ENCODE results near the gene EPN1. TPM values are rescaled to one million over a fixed set of nuclear protein-coding genes. Genes with fewer than 3 reads are reported as not detected.

EPN1 gene
- total and polyA plus RNA-seq, 9 of the 15 experiments (the other 6 are each of a cell fraction or from before 2014, with no cell fraction given) = 0.08 to 138 (median 12.7) TPM

DNA sequence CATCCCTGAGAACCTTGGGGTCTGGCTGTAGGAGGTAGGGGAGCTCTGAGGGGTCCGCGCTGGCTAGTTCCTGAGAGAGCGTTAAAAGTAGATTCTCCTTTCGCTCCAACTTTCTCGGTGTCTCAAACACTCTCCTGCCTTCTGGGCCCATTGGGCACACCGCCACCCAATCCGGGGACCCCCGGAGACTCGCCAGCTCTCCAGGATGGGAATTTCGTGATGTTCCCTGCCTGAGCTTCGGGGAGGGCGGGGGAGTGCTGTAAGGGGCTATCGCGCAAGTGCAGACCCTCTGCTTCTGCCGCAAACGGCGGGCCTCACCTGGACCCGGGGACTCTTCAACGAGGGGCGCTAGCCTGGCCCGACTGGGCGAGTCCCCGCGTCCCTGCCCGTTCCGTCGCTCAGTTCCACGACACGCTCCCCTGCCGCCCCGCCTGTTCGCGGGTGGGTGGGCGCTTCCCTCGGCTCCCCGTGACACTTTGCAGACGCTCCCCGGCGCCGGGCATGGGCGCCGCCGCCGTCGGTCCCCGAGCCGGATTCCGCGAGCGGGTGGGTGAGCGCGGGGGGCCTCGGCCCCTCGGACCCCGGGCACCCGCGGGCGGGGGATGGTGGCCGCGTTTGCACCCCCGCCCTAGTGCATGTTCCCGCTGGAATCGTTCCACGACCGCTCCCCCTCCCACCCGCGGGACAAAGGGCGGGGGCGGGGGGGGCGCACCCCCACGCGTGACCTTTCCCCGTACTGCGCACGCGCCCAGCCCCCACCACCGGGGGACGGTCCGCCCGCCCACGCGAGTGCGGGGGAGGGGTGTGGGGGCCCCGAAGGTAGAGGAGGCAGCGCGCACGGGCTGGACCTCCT lies 27.1 kb upstream of the EPN1 start, which contains the start of gene CCDC106 (continued):
- TF ChIP-seq SRF (CRISPR knock-in tag; IDR thresholded peaks at IDR 0.05) (0 out of 4 replicates have a peak, but pooled peaks of 1 of the 2 experiments have one; percentile 23), CEBPB (tag; IDR thresholded peaks at IDR 0.05) (no peak), ZNF431 (CRISPR knock-in tag; IDR thresholded peaks at IDR 0.05) (peak; percentile 66; the same call in 1 of the 2 replicates), ZNF121 (CRISPR knock-in tag; conservative IDR thresholded peaks at IDR 0.05) (no peak), CTCFL (IDR thresholded peaks at IDR 0.05; ENCODE audit: borderline replicate concordance, insufficient read depth, low read depth, low read length, poor library complexity, severe bottlenecking) (no peak), NRF1 (conservative IDR thresholded peaks at IDR 0.05 in 1 of 2, IDR thresholded peaks at IDR 0.05 in 1 of 2) (peak; percentile 79 to 84), C11orf30 (IDR thresholded peaks at IDR 0.05; ENCODE audit: low read depth) (no peak), MYC (IDR thresholded peaks at IDR 0.05; ENCODE audit: low read depth, low read length) (0 out of 2 replicates have a peak, but pooled peaks have one; percentile 23), MYC (CRISPR knock-in tag; IDR thresholded peaks at IDR 0.05; ENCODE audit: borderline replicate concordance, low read depth) (no peak), TAF15 (IDR thresholded peaks at IDR 0.05; ENCODE audit: low read depth, low read length) (no peak), GABPB1 (CRISPR knock-in tag; IDR thresholded peaks at IDR 0.05) (peak; percentile 41), MAZ (CRISPR knock-in tag; conservative IDR thresholded peaks at IDR 0.05 in 1 of 2, IDR thresholded peaks at IDR 0.05 in 1 of 2) (peak; percentile 97), NR2C2 (CRISPR knock-in tag; IDR thresholded peaks at IDR 0.05) (peak; percentile 44; the same call in 1 of the 2 replicates), NR2C2 (tag; IDR thresholded peaks at IDR 0.05) (peak; percentile 91), ZNF589 (CRISPR knock-in tag; IDR thresholded peaks at IDR 0.05; ENCODE audit: low read depth) (0 out of 2 replicates have a peak, but pooled peaks have one; percentile 13), KLF16 (IDR thresholded peaks at IDR 0.05) (no peak), ZNF133 (CRISPR knock-in tag; IDR thresholded peaks at IDR 0.05) (no peak)
- TF ChIP-seq, protein P1, sequence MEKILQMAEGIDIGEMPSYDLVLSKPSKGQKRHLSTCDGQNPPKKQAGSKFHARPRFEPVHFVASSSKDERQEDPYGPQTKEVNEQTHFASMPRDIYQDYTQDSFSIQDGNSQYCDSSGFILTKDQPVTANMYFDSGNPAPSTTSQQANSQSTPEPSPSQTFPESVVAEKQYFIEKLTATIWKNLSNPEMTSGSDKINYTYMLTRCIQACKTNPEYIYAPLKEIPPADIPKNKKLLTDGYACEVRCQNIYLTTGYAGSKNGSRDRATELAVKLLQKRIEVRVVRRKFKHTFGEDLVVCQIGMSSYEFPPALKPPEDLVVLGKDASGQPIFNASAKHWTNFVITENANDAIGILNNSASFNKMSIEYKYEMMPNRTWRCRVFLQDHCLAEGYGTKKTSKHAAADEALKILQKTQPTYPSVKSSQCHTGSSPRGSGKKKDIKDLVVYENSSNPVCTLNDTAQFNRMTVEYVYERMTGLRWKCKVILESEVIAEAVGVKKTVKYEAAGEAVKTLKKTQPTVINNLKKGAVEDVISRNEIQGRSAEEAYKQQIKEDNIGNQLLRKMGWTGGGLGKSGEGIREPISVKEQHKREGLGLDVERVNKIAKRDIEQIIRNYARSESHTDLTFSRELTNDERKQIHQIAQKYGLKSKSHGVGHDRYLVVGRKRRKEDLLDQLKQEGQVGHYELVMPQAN (IDR thresholded peaks at IDR 0.05; ENCODE audit: borderline replicate concordance) = peak; percentile 36; the same call in 1 of the 2 replicates
- TF ChIP-seq, protein P2, sequence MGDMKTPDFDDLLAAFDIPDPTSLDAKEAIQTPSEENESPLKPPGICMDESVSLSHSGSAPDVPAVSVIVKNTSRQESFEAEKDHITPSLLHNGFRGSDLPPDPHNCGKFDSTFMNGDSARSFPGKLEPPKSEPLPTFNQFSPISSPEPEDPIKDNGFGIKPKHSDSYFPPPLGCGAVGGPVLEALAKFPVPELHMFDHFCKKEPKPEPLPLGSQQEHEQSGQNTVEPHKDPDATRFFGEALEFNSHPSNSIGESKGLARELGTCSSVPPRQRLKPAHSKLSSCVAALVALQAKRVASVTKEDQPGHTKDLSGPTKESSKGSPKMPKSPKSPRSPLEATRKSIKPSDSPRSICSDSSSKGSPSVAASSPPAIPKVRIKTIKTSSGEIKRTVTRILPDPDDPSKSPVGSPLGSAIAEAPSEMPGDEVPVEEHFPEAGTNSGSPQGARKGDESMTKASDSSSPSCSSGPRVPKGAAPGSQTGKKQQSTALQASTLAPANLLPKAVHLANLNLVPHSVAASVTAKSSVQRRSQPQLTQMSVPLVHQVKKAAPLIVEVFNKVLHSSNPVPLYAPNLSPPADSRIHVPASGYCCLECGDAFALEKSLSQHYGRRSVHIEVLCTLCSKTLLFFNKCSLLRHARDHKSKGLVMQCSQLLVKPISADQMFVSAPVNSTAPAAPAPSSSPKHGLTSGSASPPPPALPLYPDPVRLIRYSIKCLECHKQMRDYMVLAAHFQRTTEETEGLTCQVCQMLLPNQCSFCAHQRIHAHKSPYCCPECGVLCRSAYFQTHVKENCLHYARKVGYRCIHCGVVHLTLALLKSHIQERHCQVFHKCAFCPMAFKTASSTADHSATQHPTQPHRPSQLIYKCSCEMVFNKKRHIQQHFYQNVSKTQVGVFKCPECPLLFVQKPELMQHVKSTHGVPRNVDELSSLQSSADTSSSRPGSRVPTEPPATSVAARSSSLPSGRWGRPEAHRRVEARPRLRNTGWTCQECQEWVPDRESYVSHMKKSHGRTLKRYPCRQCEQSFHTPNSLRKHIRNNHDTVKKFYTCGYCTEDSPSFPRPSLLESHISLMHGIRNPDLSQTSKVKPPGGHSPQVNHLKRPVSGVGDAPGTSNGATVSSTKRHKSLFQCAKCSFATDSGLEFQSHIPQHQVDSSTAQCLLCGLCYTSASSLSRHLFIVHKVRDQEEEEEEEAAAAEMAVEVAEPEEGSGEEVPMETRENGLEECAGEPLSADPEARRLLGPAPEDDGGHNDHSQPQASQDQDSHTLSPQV (IDR thresholded peaks at IDR 0.05) = 0 out of 2 replicates have a peak, but pooled peaks have one; percentile 35
